Liver (tissue), 3 donors: ENCODE measurements around the gene DZIP1L.

Experiments used
- ATF3 ChIP-seq: IDR thresholded peaks from 2 replicates; pipeline ENCODE4 v1.6.1; 2016; ENCODE audit warnings: antibody characterized with exemption
- CTCF ChIP-seq: fragments of 150-350 bp; IDR thresholded peaks from 2 replicates; pipeline ENCODE4 v1.5.1; 2017; ENCODE audit warnings: improper control_type of control experiment, low read depth, low read length; ENCODE audit not compliant: missing input control
- FOXA1 ChIP-seq: IDR thresholded peaks from 2 replicates; pipeline ENCODE4 v1.6.1; 2016; ENCODE audit warnings: antibody characterized with exemption
- RAD21 ChIP-seq, 2 donors: IDR thresholded peaks; 2 replicates each; pipeline ENCODE4 v1.6.1; 2016; ENCODE audit warnings: antibody characterized with exemption in 2 of 2, mild to moderate bottlenecking in 2 of 2
- YY1 ChIP-seq: IDR thresholded peaks from 2 replicates; pipeline ENCODE4 v1.6.1; 2016; ENCODE audit warnings: antibody characterized with exemption, mild to moderate bottlenecking
- donor health status: healthy.
- donor health status: healthy.

- no peak for TF ChIP-seq CTCF
- TF ChIP-seq FOXA1 = no peak
- no peak for TF ChIP-seq RAD21 (IDR thresholded peaks at IDR 0.05)
- no peak for TF ChIP-seq YY1
- no peak for TF ChIP-seq ATF3
These were observed 9.4 kb upstream of the DZIP1L start for GRCh38 chr3:138124706-138125355.
